ENCODE measurements around the gene PRSS27.
A peak's percentile ranks its signal among the peaks of the same experiment; 100 is the strongest.
"Not testable (repeated sequence)": the region's sequence is repeated elsewhere in the genome, so short reads cannot be mapped to it uniquely, and the experiment has no call there.

PRSS27 gene

GRCh38 chr16:2692251-2692947 lies 27.6 kb downstream of the PRSS27 start:
- DNase-seq = peak; percentile 67

DNA sequence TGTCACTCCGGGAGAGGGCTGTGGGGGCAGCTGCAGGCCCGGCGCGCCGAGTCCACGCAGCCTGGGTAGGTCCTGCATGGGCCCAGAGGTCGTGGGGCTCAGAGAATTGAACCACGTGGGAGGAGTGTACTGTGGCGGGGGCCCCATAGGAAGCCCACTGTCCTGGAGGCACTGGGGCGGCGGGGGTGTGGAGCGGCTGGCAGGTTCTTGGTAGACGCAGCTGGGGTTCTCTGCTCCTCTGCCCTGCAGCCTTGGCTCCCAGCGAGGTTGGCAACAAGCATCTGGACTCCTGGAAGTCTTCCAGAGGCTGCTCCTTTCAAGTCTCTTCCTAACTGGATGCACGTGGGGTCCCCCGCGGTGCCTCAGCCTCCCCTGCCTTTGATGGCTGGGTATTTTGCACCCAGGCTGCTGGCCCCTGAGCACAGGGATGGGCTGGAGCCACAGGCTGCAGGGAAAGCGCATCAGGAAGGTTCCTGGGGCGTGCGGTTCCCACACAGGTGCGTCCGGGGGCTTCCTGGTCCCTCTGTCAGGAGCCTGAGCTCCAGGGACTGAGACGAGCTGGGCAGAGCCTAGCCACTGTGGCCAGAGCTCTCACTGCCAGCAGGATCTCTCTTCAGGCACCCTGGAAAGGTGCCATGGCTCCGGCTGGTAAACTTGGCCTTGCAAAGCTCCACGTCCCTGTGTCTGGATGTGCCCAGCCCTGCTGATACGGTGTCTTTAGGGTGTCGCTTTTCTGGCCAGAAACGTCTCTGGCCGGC lies 28.4 kb downstream of the PRSS27 start:
- no peak for DNase-seq

GRCh38 chr16:2690852-2691251 lies 29.2 kb downstream of the PRSS27 start:
- DNase-seq = no peak

DNA sequence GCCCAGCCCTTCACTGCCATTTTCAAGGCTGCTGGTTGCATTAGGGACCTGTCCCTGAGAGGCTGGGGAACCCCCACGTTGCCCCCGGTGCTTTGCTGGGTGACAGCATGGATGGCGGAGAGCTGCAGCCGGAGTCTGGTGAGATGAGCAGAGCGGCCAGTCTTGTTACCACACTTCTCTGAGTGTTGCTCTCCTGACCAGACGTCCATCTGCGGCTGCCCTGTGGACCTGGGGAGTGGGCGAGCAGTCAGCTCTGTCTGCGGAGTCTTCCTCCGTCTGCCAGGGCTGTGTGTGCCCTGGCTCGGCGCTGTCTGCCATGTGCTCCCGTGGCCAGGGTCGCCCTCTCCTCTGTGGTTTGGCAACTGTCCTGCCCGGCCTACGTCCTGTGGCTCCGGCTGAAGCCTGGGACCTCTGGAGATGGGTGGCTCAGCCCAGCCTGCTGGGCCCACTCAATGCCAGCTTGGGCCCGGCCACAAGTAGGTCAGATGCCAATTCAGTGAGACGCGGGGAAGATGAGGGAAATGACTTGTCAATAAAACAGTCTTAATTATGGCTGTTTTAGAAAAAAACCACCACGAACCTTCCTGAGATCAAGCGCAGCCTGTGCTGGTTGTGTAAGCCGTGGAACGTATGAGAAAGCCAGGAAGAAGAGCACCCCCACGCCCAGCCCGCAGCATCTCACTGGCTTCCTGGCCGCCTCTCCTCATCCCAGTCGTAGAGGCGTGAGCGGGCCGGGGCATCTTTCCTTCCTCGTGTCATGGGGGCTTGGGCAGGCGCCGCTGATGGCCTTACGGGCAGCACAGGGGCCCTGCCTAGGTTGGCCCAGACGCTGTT lies 29.8 kb downstream of the PRSS27 start:
- DNase-seq = peak; percentile 52

DNA sequence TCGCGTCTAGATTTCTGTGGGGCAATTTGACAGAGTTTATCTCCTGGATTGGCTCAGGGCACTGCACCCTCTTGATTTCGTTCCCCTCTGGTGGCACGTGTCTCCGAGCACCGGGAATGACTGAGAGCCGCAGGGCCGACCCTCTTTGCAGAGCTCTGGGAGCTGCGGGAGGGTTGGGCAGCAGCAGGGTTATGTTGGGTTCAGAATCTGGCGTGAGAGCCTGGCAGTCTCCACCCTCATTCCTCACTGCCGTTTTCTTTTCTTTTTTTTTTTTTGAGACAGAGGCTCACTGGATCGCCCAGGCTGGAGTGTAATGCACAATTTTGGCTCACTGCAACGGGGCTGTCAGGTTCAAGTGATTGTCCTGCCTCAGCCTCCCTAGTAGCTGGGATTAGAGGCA lies 30.6 kb downstream of the PRSS27 start:
- DNase-seq = not testable (repeated sequence)

DNA sequence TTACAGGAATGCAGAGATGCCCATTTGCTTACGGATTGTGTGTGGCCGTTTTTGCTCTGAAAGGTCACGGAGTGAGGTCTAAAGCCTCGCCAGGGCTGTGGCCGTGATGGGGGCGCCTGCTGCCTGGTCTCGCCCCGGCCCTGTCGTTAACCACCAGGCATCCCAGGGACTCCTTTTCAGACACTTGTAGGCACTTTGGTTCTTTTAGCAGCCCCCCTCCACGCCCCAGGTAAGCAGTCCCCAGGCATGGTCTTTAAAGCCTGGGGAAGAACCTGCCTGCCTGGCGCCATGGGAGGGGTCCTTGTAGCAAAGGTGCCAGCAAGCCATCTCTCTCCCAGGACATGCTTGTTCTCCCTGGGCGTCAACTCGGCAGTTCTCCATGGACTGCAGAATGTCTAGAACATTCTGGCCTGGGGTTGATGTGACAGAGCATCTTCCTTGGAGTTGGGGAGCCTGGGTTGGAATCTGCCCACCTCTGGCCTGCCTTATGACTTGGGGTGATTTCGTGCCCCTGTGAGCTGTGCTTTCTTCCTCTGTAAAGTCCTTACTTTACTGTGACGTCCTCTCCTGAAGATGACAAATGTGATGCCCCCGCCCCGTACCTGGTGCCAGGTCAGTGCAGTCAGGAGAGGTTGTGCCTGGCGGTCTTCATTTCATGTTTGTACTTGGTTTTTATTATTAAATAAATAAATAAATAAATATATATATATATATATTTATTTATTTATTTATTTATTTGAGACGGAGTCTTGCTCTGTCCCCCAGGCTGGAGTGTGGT lies 32.3 kb downstream of the PRSS27 start:
- peak; percentile 14 for DNase-seq

GRCh38 chr16:2686912-2687507 lies 33.0 kb downstream of the PRSS27 start:
- DNase-seq = peak; percentile 49

DNA sequence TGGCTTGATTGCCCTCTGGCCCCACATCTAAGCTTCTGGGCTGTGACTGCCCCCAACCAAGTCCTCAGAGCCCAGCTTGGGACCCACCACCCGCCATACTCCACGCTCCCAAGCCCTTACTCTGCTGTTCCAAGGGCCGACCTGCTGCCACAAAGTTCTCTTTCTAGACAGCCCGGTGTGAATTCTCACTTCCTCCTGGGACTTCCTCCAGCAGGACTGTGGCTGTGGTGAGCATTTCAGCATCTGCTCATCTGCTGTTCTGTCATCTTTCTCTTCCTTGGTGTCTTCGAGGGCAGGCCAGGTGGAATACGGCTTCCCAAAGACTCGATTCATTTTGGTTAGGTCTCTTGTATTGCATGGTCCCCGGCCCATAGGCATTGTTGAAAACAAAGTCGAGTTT lies 33.9 kb downstream of the PRSS27 start:
- not testable (repeated sequence) for DNase-seq

DNA sequence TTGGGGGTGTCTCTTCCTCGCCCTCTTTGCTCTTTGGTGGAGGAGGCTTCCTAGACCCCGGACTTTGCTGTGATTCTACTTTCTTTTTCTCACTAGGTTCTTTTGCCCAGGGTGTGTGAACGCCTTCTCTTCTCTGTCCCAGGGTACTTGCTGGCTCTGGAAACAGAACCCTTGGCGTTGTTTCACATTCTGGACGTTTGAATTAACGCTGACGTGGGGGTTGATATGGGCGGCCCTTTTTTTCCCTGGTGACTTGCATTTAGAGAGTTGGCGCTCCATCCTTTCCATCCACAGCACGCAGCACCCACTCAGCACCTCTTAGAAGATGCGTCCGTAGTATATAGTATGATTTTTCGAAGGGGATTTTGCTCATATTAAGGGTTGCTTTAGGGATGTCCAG lies 37.0 kb downstream of the PRSS27 start:
- DNase-seq = not testable (repeated sequence)

- DNase-seq = peak; percentile 98
Measured at GRCh38 chr16:2682209-2683021, 37.6 kb downstream of the PRSS27 start, which contains the start of gene KCTD5. KCTD5 (plus strand) TSS chr16:2682523; CDS start chr16:2682549, 26 bp downstream.

GRCh38 chr16:2680360-2680759 lies 39.7 kb downstream of the PRSS27 start:
- not testable (repeated sequence) for DNase-seq

- DNase-seq = peak; percentile 59
Measured at GRCh38 chr16:2679902-2680301, 40.1 kb downstream of the PRSS27 start.

- not testable (repeated sequence) for DNase-seq
Measured at GRCh38 chr16:2678206-2678965, 41.6 kb downstream of the PRSS27 start.

DNA sequence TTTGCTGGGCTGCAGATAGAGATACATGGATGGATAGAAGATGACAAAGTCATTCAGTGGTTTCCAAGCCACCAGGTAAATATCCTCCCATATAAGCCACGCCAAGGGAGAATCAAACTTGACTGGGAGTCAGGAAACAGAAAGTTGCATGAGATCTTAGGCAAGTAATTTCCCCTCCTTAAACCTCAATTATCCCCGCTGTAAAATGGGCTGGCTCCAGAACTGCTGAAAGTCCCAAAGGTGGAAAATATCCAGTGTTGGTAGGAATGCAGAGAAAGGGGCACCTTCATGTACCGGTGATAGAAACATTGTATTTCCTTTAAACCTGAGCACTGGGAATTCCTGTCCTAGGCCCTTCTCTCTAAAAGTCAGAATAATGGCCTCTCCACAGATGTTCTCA lies 43.1 kb downstream of the PRSS27 start:
- not testable (repeated sequence) for DNase-seq

GRCh38 chr16:2675714-2676113 lies 44.3 kb downstream of the PRSS27 start:
- DNase-seq = no peak

- no peak for DNase-seq
Measured at GRCh38 chr16:2675021-2675420, 45.0 kb downstream of the PRSS27 start.

- peak; percentile 98 for DNase-seq
Measured at GRCh38 chr16:2673066-2673999, 46.7 kb downstream of the PRSS27 start.

GRCh38 chr16:2671741-2672140 lies 48.3 kb downstream of the PRSS27 start:
- DNase-seq = no peak

- DNase-seq = not testable (repeated sequence)
Measured at GRCh38 chr16:2671193-2671592, 48.8 kb downstream of the PRSS27 start.
